ENCODE measurements around the gene RASSF7.

DNA sequence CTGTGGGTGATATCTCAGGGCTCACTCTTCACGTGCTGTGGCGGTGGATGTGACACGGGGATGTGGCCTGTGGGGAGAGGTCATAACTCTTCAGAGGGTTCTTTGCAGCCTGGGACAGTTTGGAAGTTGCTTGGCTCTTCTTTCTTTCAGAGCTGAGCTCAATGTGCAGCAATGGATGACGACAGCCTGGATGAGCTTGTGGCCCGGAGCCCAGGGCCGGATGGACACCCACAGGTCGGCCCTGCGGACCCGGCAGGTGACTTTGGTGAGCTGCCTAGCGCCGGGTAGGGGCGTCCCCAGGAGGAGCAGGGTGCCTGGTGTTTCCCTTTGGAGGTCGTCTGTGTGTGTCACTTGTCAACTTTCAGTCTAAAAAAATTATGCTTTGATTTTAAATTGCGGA lies 20.6 kb downstream of the RASSF7 start:
- TF ChIP-seq EZH2 (IDR thresholded peaks at IDR 0.05; ENCODE audit: low read depth), result no peak
- no peak for TF ChIP-seq CTCF (conservative IDR thresholded peaks at IDR 0.05)
